ENCODE results near the gene NME8. TPM values are rescaled to one million over a fixed set of nuclear protein-coding genes. Genes with fewer than 3 reads are reported as not detected.

The NME8 gene
- total RNA-seq, 1 experiment from 2014 or later: not detected

GRCh38 chr7:37894671-37895070 is 46.3 kb downstream of the NME8 start:
- H3K9ac ChIP-seq (ENCODE audit: low read length): no peak overlapping the region
- no peaks in the 10 kb centered on the region for H3K79me2 ChIP-seq (ENCODE audit: insufficient read depth, low read length)
- H3K4me1 ChIP-seq (ENCODE audit: control insufficient read depth in 1 of 2, insufficient read depth in 2 of 2, low read length in 2 of 2): no peaks in the 10 kb centered on the region
- no peaks in the 10 kb centered on the region for H4K20me1 ChIP-seq (ENCODE audit: insufficient read depth)
- no TSS peak for BruUV-seq (replicated peaks)
- ATAC-seq (no peak), DNase-seq (ENCODE audit: low read depth, low spot score) (no peak)
- no peaks in the 10 kb centered on the region for H3K36me3 ChIP-seq (ENCODE audit: control insufficient read depth in 1 of 2, insufficient read depth in 2 of 2, low read length in 2 of 2)
- no peaks in the 10 kb centered on the region for H3K9me3 ChIP-seq (ENCODE audit: control insufficient read depth in 1 of 2, insufficient read depth in 1 of 2, low read depth in 1 of 2, low read length in 2 of 2)
- intact Hi-C loops (cut with micrococcal nuclease): no loop called here
- no peak overlapping the region for H2AFZ ChIP-seq (ENCODE audit: low read depth, low read length, poor library complexity, severe bottlenecking)
- no peak overlapping the region for H3K4me2 ChIP-seq (ENCODE audit: low read length)
- H3K4me3 ChIP-seq (replicated peaks in 1 of 2; ENCODE audit: low read depth in 1 of 2, low read length in 2 of 2): no peak overlapping the region
- no peak for TF ChIP-seq POLR2A (IDR thresholded peaks at IDR 0.05; ENCODE audit: borderline replicate concordance, extremely low read depth, insufficient read depth, insufficient read length)
- H3K9me2 ChIP-seq (ENCODE audit: insufficient read depth): no peaks in the 10 kb centered on the region
- ChIA-PET CTCF (no interaction called here), RAD21 (ENCODE audit: low non-redundant PET in 1 of 2, low total read pairs in 2 of 2, uncharacterized antibody in 2 of 2, unreplicated experiment in 2 of 2) (no interaction called here), POLR2A (no interaction called here)
- no peak overlapping the region for H3K27ac ChIP-seq (ENCODE audit: low read depth, low read length)
- peaks cover 3% of the 10 kb centered on the region; the same call in 1 of the 2 replicates for H3K27me3 ChIP-seq (ENCODE audit: insufficient read depth, low read length)

GRCh38 chr7:37899712-37900247 is 51.4 kb downstream of the NME8 start:
- H3K4me1 ChIP-seq (ENCODE audit: control insufficient read depth in 1 of 2, insufficient read depth in 2 of 2, low read length in 2 of 2): peaks cover 0 to 4% of the 10 kb centered on the region in 2 experiments; a peak in 1 of 4 replicates
- intact Hi-C loops (cut with micrococcal nuclease): loop anchor here (2.0 to 5.0 kb wide), 2 partner anchors 315 to 468 kb away; no protein-coding TSS in a partner anchor
- no peaks in the 10 kb centered on the region for H3K9me3 ChIP-seq (ENCODE audit: control insufficient read depth in 1 of 2, insufficient read depth in 1 of 2, low read depth in 1 of 2, low read length in 2 of 2)
- ChIA-PET RAD21 (ENCODE audit: low non-redundant PET in 1 of 2, low total read pairs in 2 of 2, uncharacterized antibody in 2 of 2, unreplicated experiment in 2 of 2) (no interaction called here), CTCF (no interaction called here), POLR2A (no interaction called here)
- H4K20me1 ChIP-seq (ENCODE audit: insufficient read depth): no peaks in the 10 kb centered on the region
- no peaks in the 10 kb centered on the region for H3K36me3 ChIP-seq (ENCODE audit: control insufficient read depth in 1 of 2, insufficient read depth in 2 of 2, low read length in 2 of 2)
- TF ChIP-seq TCF7L2 (IDR thresholded peaks at IDR 0.05; ENCODE audit: borderline replicate concordance, extremely low read depth, insufficient read depth, insufficient read length) (no peak), SIN3A (IDR thresholded peaks at IDR 0.05; ENCODE audit: low read depth) (no peak), ZBTB33 (IDR thresholded peaks at IDR 0.05; ENCODE audit: extremely low read depth, insufficient replicate concordance, low read length) (no peak), ZFX (IDR thresholded peaks at IDR 0.05) (no peak), ELF1 (IDR thresholded peaks at IDR 0.05; ENCODE audit: borderline replicate concordance, low read depth) (no peak), RAD21 (IDR thresholded peaks at IDR 0.05; ENCODE audit: low read depth) (no peak), SRF (IDR thresholded peaks at IDR 0.05; ENCODE audit: low read depth) (no peak), FOSL1 (IDR thresholded peaks at IDR 0.05; ENCODE audit: low read depth) (no peak)
- no peak overlapping the region for H2AFZ ChIP-seq (ENCODE audit: low read depth, low read length, poor library complexity, severe bottlenecking)
- no peaks in the 10 kb centered on the region for H3K9me2 ChIP-seq (ENCODE audit: insufficient read depth)
- H3K9ac ChIP-seq (ENCODE audit: low read length): no peak overlapping the region
- no peak overlapping the region for H3K27ac ChIP-seq (ENCODE audit: low read depth, low read length)
- no peak for DNase-seq (ENCODE audit: low read depth, low spot score)
- H3K4me2 ChIP-seq (ENCODE audit: low read length): no peak overlapping the region
- H3K79me2 ChIP-seq (ENCODE audit: insufficient read depth, low read length): no peaks in the 10 kb centered on the region
- no TSS peak for BruUV-seq (replicated peaks)
- ATAC-seq: no peak
- no peak overlapping the region for H3K4me3 ChIP-seq (replicated peaks in 1 of 2; ENCODE audit: low read depth in 1 of 2, low read length in 2 of 2)
- H3K27me3 ChIP-seq (ENCODE audit: insufficient read depth, low read length): 0 out of 2 replicates have a peak, but pooled peaks cover 3% of the 10 kb centered on the region
